ENCODE results near the gene SLC35F1. TPM values are rescaled to one million over a fixed set of nuclear protein-coding genes. Genes with fewer than 3 reads are reported as not detected.

Gene SLC35F1
- total and polyA plus RNA-seq, 9 of the 15 experiments (the other 6 are each of a cell fraction or from before 2014, with no cell fraction given) = 0.03 to 0.06 TPM; not detected in 7

- TF ChIP-seq ZNF280A (IDR thresholded peaks at IDR 0.05; ENCODE audit: low read depth, partially characterized antibody) = no peak
- TF ChIP-seq ARHGAP35 (IDR thresholded peaks at IDR 0.05; ENCODE audit: partially characterized antibody) = no peak
These were observed 427.6 kb downstream of the SLC35F1 start (continued) for GRCh38 chr6:118334634-118335033.

- intact Hi-C loops (cut with micrococcal nuclease) = no loop called here
- no peak for DNase-seq (ENCODE audit: extremely low read depth in 1 of 4, low spot score in 3 of 4)
- no peaks in the 10 kb centered on the region for H3K79me2 ChIP-seq (ENCODE audit: control insufficient read depth, insufficient read depth, low read length)
- no peaks in the 10 kb centered on the region for H3K9me1 ChIP-seq (ENCODE audit: control insufficient read depth, insufficient read depth, low read length)
- no peaks in the 10 kb centered on the region for H3K27me3 ChIP-seq (ENCODE audit: control insufficient read depth in 2 of 2, insufficient read depth in 2 of 2, low read length in 2 of 2)
- POLR2A ChIA-PET = no interaction called here
- no TSS peak for BruUV-seq (replicated peaks)
- in situ Hi-C loops (cut with MboI) = no loop called here
- no peak overlapping the region for H3K9ac ChIP-seq (ENCODE audit: insufficient read depth in 1 of 2, low read depth in 2 of 2, low read length in 2 of 2)
- H3K4me2 ChIP-seq (ENCODE audit: insufficient read depth, low read length) = no peak overlapping the region
- FAIRE-seq = no peak
- no peaks in the 10 kb centered on the region for H3K4me1 ChIP-seq (replicated peaks in 1 of 2; ENCODE audit: control insufficient read depth in 2 of 2, insufficient read depth in 2 of 2, low read length in 2 of 2)
- H4K20me1 ChIP-seq (replicated peaks; ENCODE audit: control insufficient read depth, insufficient read depth, low read length) = no peaks in the 10 kb centered on the region
- no peak for ATAC-seq
- H2AFZ ChIP-seq (ENCODE audit: low read depth, low read length) = no peak overlapping the region
- no peak overlapping the region for H3K27ac ChIP-seq (ENCODE audit: extremely low read depth, low read depth, low read length)
- no peaks in the 10 kb centered on the region for H3K36me3 ChIP-seq (ENCODE audit: control insufficient read depth, insufficient read depth, low read length)
- CTCF ChIA-PET (ENCODE audit: low intra/inter-chr PET ratio) = no interaction called here
- no peak overlapping the region for H3K4me3 ChIP-seq
- 0% methylated on average over 1 of the region's 1 CpG for WGBS (ENCODE audit: insufficient coverage, low coverage, missing lambda C conversion rate)
- no peaks in the 10 kb centered on the region for H3K9me3 ChIP-seq (replicated peaks; ENCODE audit: control insufficient read depth, insufficient read depth, low read depth, low read length)
- TF ChIP-seq ZNF143 (CRISPR knock-in tag; IDR thresholded peaks at IDR 0.05) (no peak), ZNF408 (CRISPR knock-in tag; IDR thresholded peaks at IDR 0.05; ENCODE audit: low read depth) (no peak), ATF2 (CRISPR knock-in tag; IDR thresholded peaks at IDR 0.05) (no peak), PCBP2 (IDR thresholded peaks at IDR 0.05; ENCODE audit: low read depth, low read length, poor library complexity, severe bottlenecking) (no peak), TAF1 (IDR thresholded peaks at IDR 0.05; ENCODE audit: control insufficient read depth, extremely low read depth, insufficient read depth, low read length, severe bottlenecking) (no peak), MBD1 (CRISPR knock-in tag; IDR thresholded peaks at IDR 0.05) (no peak), IRF9 (tag; IDR thresholded peaks at IDR 0.05) (no peak), NFXL1 (CRISPR knock-in tag; IDR thresholded peaks at IDR 0.05) (no peak), KLF13 (tag; IDR thresholded peaks at IDR 0.05; ENCODE audit: borderline replicate concordance, low read depth) (no peak), ZNF175 (CRISPR knock-in tag; IDR thresholded peaks at IDR 0.05; ENCODE audit: low read depth) (no peak), PREB (CRISPR knock-in tag; IDR thresholded peaks at IDR 0.05) (no peak)
These were observed 428.3 kb downstream of the SLC35F1 start for GRCh38 chr6:118335325-118335816.
